ENCODE measurements around the gene NFAM1.

NFAM1 gene, protein sequence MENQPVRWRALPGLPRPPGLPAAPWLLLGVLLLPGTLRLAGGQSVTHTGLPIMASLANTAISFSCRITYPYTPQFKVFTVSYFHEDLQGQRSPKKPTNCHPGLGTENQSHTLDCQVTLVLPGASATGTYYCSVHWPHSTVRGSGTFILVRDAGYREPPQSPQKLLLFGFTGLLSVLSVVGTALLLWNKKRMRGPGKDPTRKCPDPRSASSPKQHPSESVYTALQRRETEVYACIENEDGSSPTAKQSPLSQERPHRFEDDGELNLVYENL

DNA sequence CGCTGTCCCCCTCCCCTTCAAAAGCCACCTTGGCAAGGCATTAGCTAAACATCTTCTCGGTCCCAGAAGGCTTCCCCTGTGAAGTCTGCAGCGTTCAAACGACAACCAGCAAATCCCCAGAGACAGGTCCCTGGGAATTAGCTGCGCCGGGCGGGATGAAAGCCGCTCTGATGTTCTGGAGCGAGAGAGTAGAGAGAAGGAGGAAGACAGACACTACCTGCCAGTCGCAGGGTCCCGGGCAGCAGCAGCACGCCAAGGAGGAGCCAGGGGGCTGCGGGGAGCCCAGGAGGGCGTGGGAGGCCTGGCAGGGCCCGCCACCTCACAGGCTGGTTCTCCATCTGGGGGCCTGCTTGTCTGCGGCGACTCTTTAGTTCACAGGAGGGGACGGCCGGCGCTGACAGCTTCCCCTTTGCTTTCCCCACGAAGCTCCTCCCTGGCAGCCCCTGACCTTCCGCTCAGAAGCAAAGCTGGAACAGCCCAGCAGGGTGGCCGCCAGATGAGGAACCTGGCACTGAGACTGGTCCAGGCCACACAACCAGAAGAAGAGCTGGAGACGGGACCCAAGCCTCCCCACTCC lies at the start of gene NFAM1:
Gene NFAM1 (minus strand): TSS at position 384 of the 577 bp plus-strand sequence. CDS start 46 bp downstream, at position 338.
- DNase-seq, result no peak

DNA sequence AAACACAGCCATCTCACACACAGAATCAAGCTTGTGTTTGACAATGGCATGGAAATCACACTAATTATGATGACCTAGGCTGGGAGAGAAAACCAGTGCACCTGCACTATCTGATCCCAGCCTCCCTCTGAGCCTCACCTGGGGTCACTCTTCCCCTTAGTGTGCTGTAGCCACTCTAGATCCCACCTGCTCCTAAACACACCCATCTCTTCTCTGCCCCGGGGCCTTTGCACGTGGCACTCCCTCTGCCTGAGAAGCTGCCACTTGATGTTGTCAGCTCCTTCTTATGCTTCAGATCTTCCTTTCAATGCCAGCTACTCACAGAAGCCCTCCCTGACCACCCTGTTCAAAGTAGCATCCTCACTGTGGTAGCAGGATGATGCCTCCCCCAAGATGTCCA lies 42.9 kb upstream of the NFAM1 start:
- peak; percentile 57 for DNase-seq

DNA sequence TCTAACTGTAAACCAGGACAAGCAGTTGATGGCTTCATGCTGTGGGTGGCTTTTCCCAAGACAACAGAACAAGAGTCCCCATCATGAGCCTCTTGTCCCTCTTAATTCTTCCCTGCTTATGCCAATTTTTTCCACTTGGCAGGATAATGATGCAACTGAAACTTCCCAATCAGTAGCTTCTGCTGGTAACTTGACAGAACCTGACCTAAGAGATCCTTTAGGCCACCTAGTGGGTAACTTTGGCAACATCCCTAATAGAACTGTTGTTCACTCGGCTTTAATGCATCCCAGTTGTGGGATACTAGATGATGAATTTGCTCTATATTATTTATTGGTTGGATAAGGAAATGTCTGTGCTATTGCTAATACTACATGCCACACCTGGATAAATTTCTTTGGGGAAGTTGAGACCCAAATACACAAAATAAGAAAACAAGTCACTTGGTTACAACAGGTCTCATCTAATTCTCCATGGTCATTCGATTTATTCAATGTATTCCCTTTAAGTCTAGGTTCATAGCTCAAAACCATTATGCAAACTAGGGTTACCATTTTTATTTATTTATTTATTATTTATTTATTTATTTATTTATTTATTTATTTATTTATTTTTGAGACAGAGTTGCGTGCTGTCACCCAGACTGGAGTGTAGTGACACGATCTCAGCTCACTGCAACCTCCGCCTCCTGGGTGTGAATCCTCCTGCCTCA lies 41.4 kb upstream of the NFAM1 start:
- peak; percentile 43 for DNase-seq

DNA sequence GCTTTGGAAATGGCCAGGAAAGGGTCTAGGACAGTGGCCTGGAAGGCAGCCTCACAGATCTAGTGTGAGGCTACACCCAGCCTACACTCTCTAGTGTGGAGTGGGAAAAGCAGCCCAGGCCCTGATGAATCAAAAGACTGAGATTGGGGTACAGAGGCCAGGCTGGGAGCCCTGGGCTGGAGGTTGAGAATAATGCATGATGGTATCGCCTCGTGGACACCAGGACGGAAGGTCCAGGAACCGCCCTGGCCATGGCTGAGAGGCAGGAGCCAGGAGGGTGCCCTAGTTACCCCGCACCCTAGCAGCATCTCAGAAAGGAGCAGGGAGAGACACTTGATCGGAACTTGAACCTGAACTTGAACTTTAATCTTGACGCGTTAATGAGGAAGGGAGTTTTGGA lies 40.5 kb upstream of the NFAM1 start:
- no peak for DNase-seq

DNA sequence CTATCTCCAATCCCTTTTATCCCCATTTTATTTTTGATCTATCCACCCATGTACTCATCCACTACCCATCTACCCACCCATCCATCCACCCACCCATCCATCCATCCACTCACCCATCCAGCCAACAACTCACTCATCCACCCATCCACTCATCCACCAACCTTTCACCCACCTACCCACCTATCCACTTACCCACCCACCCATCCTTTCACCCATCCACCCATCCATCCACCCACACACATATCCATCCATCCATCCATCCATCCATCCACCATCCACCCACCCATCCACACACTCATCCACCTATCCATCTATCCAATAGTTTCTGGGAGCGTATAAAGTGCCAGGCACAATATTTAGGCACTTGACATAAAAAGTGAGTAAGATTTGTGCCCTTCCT lies 39.2 kb upstream of the NFAM1 start:
- no peak for DNase-seq

DNA sequence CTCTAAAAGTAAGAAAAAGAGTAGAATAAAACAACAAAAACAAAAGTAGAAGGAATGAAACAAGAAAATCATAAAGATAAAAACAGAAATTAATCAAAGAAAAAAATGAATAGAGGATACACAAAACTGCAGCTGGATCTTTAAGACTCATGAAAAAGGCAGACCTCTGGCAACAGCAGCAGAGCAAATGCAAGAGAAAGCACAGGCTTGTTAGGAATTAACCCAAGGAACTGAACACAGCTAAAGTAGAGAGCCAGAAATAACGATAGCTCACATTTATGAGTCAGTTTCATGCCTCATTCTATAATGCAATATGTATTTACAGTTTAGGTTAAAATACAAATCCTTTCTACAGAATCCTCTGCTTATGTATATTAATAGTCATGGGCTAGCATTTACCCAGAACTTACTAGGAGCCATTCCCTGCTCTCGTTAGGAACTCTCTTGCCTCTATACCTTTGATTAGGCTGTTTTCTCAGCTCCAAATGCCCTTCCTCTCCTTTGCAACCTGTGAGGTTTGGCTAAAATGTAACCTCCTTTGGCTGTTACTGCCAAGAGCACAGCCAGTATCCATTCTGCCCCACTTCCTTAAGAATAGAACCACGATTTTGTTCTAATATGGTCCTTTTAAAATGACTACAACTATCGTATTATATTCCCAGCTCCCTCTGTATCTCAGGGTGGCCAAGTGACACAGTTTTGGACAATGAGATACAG lies 38.3 kb upstream of the NFAM1 start:
- no peak for DNase-seq

DNA sequence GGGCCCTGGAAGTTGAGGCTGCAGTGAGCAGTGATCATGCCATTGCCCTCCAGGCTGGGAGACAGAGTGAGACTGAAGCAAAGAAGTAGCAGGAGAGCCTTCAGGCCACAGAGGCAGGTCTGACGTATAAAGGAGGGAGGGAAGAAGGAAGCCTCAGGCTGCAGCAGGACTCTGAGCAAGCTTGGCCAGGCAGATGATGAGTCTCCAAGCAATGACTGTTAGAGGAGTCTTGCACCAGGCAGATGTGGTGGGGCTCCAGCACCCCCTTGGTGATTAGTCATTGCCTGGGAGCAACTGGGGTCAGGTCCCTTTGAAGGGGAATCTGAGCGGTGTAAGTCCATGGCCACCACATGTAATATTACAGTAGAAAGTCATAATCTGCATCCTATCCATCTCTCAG lies 36.6 kb upstream of the NFAM1 start:
- DNase-seq, result no peak

DNA sequence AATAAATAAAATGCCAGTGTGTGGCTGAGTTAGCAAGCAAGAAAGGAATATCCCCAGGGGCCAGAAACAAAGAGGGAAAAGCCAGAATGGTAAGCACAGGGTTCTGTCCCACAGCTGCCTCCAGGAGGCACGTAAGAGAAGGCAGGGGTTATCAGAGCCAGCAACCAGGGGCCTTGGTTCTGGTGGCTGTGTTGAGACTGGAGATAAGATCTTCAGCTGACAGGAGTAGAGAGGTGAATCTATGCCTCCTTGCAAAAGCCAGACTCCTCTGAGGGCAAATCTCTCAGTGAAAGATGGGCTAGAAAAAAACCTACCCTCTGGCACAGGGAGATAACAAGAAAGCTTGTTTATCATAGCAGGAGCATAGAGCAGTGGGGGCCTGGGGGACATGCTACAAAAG lies 29.8 kb upstream of the NFAM1 start:
- DNase-seq, result peak; percentile 82

DNA sequence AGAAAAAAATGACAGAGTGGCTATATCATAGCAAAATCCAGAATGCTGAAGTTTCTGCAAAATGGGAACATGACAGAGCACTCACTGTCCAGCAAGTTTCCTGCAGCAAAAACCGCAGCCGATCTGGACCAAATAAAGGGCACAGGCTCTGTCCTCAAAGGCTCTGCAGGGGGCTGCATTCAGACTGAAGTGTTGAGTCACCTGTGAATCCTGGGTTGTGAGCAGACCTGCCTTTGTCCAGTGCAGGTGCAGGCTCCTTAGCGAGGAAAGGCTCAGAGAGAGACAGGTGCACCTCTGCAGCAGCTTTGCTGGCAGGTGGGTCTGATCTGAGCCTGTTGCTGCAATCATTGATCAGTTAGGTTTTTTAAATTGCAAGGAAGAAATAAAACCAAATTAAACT lies 29.3 kb upstream of the NFAM1 start:
- DNase-seq, result peak; percentile 97

DNA sequence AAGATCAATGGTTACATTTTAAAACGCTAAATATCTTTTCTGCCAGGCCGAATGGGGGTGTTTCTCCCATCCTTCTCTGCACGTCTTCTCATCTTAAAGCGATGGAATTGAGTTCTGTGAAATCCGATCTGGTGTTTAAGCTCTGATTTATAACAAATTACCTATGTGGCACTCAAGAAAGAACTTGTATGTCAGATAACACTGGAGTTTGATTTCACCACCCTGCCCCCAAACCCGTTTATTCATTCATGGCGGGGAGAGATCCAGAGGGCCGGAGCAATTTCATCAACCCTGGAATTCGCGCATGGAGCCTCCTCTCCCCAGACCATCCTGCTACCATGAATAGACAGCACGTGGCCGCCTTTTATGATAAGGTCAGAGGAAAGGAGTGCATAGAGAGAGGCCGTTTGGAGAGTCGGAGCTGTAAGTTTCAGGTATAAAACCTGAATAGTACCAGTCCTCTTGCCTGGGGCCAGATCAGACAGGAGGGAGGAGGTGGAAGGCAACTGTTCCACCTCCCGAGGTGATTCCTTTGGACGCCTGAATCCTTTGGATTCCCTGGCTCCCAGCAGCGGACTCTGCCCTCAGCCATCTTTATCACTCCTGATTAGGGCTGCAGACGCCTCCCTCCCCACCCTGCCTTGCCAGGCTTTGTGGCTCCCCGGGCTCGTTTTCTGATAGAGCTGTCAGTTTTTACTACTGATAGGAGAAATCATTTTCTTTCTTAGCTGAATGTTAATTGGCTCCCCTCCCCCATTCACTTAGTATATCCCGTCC lies 27.3 kb upstream of the NFAM1 start:
- DNase-seq, result peak; percentile 40

DNA sequence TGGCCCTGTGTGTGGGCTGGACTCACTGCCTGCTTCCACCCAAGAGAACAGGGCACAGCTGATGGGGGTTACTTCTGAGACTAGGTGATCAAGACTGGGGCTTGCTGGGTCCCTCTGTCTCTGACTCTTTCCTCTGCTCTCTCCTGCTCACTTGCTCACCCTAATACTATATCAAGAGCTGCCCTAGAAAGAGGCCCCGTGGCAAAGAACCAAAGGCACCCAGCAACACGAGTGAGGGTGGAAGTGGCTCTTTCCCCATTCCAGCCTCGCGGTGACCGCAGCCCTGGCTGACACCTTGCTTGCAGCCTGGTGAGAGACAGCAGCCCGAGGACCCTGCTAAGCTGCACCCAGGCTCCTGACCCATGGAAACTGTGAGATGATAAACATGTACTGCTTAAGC lies 20.7 kb upstream of the NFAM1 start:
- DNase-seq, result no peak

DNA sequence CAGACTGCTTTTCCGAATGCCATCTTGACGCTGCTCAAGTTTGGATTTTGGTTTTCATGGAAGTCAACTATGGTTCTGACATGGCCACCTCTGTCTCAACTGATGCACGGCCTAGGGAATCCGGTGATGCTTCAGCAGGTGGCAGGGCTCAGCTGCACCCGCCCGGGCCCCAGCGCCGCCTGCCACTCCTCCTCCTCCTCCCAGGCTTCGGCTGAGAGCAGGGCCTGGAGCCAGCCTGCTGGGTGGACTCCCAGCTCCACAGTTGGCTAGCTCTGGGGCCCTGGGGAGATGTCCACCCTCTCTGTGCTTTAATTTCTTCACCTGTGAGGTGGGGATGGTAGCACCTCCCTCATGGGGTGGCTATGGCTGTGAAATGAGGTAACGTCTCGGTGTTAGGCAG lies 20.3 kb upstream of the NFAM1 start:
- no peak for DNase-seq

DNA sequence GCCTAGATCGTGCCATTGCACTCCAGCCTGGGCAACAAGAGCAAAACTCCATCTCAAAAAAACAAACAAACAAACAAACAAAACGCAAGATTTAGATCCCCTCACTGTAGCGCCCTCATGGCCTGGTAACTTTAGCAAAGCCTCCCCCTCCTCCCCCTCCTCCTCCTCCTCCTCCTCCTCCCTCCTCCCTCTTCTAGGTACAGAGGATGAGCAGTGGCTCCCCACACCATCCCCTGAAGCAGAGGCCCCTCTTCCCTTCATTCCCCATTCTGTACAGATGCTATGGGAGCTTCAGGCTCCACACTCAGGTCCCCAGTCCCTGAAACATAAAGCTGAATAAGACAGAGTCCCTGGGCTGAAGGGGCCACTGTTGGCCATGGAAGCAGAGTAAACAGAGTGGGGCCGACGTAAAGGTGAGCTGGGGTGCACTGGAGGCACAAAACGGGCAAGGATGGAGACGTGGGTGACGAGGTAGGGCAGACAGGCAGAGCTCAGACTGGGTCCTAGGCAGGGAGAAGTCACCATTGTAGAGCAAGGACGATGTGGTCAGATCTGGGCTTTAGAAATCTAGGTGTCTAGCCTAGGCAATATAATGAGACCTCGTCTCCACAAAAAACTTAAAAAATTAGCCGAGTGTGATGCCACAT lies 19.4 kb upstream of the NFAM1 start:
- DNase-seq, result no peak

DNA sequence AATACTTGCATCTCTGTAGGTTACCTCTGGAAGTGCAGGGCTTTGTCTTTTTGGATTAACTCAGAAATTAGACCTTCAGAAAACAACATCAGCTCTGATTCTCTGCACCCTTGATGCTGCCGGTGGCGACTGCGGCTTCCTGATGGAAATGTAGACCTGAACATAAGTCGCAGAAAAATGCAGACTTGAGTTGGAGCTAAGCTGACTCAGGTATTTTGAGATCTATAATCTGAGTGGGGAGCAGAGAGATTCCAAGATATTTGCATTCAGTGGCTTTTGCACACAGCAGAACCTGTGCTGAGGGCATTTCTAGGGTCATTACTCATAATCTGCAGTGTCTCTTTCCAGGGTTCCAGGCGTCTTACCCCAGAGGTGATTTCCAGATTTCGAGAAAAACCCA lies 18.7 kb upstream of the NFAM1 start:
- DNase-seq, result no peak

DNA sequence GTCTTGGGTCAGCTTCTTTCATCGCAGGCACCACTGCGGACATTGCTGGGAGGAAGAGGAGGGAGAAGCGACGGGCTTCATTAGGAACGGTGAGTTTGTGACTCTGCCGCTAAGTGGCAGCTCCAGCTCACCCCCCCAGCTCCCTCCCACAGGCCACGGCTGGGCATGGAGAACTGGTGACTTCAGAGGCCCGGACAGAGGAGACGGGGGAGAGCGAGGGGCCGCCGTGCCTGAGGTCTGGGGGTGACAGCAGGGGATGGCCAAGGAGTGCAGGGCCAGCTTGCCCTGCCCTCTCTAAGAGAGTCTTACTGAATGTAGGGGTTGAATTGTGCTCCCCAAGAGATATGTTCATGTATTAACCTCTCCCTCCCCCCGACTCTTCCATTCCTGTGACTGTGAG lies 13.9 kb upstream of the NFAM1 start:
- DNase-seq, result no peak

DNA sequence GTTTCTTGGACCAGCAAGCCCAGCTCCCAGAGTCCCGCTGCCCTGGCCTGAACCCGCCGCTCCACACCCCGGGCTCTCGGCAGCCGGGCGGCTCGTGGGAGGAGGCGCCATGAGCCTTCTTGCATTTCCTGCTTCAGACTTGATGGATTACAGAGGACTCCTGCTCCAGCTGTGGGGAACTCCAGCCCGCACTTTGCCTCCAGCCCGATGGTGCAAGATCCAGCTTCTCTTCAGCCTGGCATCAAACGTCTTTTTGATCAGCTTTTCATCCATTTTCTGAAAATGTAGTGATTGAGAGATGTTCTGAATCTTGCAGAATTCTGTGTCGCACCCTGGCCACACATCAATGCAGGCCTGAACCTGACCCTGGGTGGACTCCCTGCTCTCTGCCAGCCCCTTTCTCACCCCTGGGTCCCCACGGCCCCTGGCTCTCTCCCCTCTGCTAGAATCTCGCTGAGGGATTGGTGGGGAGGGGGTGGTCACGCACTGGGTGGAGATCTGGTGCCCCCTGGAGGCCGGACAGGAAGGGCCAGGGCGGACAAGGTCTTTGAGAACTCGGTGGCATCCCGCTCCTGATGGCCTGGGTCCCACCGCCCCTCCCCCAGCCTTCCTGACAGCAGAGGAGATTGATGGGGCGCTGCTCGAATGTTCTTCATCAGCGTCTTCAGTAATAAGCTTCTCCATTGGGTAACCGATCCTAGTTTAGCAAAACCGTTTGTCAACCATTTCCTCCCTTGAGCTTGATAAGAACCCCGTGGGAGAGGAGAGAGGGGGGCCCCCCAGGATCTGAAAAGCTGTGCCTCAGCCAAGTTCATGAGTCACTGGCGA lies 12.1 kb upstream of the NFAM1 start:
- peak; percentile 69 for DNase-seq

DNA sequence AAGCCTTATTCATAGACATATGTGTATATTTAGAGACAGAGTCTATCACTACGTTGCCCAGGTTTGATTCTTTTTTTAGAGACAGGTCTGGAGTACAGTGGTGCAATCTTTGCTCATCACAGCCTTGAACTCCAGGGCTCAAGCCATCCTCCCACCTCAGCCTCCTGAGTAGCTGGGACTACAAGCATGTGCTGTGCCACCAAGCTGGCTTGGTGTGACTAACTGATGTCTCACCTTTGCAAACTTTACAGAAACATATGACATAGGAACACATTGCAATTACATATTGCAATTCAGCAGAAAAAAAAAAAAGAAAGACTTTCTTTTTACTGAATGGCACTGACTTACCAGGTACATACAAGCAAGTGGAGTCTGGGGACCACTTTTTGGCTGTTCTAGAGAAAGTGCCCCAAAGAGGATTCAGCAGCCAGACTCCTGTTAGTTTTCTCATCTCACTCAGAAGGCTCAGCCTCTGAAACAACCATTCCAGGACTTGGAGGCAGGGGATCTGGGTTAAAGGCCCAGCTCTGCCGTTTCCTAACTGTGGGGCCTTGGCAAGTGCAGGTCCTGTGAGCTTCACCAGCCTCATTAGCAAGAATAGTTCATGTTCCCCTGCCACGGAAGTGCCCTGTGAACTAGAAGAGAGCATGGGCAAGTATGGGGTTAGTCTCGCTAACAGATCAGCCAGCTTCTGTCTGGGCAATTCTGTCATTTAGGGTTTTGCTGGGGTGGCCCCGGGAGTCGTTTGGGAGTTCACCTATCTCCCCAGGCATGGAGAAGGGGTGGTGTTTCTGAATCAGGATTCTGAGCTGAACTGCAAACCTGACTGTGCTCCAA lies 11.3 kb upstream of the NFAM1 start:
- DNase-seq, result no peak

DNA sequence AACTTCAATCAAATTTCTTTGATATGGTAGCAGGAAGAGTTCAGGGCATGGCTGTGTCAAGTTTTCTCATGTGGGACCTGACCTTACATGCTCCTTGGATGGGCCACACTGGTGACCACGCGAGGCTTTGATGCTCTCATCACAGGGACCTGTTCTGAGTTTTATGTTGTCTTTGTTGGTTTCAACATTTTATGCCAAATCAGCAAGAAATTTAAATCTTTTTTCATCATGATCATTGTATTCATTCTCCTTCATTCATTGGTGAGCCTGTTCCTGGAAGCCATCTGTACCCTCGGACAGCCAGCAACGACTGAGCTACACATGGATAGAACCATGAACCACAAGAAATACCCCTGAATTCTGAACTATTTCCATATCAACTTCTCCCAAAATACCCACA lies 10.5 kb upstream of the NFAM1 start:
- DNase-seq, result no peak

DNA sequence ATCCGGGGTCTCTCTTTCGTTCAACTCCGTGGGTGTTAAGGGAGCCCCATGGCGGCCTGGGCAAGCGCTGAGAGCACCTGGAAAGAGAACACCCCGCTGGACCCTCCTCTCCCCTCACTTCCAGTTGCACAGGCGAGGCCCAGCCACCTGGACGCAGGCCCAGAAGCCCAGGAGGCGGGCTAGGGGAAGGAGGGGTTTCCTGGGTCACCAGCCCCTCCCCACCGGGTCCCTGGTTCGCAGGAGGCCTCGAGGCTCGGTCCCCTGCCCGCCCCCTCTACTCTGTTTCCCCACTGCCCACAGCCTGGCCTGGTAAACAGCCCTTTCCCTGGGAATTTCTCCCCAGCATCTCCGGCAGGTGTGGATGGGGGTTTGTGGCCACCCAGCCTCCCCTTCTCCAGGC lies 8.5 kb upstream of the NFAM1 start:
- DNase-seq, result no peak

DNA sequence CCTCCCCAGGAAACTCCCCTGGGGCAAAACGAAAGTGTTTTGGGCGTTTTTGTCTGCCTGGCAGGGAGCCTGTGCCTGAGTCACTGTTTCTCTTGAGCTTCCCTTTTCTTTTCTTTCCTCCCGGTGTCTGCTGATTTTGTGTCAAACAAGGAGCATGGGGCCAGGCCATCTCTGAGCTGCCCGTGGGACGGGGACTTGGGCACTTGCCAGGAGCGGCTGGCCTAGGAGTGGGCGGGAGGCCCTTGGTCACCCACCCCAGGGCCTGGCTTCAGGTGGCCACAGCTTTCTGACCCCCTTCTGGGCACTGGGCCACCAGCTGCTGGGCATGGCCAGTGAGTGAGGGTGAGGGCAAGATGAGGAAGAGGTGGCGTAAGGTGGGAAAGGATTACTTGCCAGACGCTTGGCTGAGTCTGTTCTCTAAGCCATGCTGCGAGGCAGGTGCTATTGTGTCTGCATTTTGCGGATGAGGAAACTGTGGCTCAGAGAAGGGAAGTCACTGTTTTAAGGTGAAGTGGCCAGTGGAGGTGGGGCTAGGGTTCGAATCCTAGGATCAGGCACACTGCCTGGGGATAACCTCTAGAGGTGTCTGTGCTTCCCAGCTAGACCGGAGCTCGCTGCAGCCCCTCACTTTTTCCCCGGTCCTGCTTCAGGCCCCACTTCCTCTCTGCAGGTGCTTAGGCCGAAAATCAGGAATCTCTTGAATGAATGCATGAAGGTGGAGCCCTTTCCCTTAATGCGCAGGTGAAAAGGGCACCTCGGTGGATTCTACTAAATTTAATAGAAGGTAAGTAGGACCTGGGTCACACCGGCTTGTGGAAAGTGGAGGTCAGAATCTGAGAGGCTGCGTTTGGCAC lies 7.8 kb upstream of the NFAM1 start:
- no peak for DNase-seq
